Activated naive CD8-positive, alpha-beta T cell treated with anti-CD3 and anti-CD28 coated beads, Interleukin-2, amount 10 ng/mL, durations not matched to agents 7 days and 5 days (primary cell): ENCODE measurements around the gene SYNJ1. TPM values are rescaled to one million over a fixed set of nuclear protein-coding genes. Genes with fewer than 3 reads are reported as not detected.
"Not testable (repeated sequence)": the region's sequence is repeated elsewhere in the genome, so short reads cannot be mapped to it uniquely, and the experiment has no call there.

Experiments used
- ATAC-seq: fragments of 150-1000 bp; cut with Tn5 transposase; one replicate; pipeline ENCODE4 v1.10.0; 2021; ENCODE audit warnings: low read depth, moderate library complexity
- POLR2A ChIA-PET: fragments of 350-600 bp; sonication (Branson Sonifier 250); formaldehyde crosslinking; loops from one replicate; lab custom pipeline; 2021; ENCODE audit warnings: antibody characterized with exemption; lab: Charles Lee
- DNase-seq: peaks from one replicate; pipeline ENCODE4 v3.0.0; 2021
- H3K27ac Mint-ChIP-seq: one replicate; pipeline ENCODE4 v1.8.0; 2022; ENCODE audit warnings: mild to moderate bottlenecking, mixed read lengths
- H3K27me3 Mint-ChIP-seq: one replicate; pipeline ENCODE4 v1.8.0; 2022; ENCODE audit warnings: mild to moderate bottlenecking, moderate library complexity, mixed read lengths
- H3K36me3 Mint-ChIP-seq: one replicate; pipeline ENCODE4 v1.8.0; 2021; ENCODE audit warnings: mild to moderate bottlenecking, mixed read lengths
- H3K4me1 Mint-ChIP-seq: one replicate; pipeline ENCODE4 v1.8.0; 2021; ENCODE audit warnings: mixed read lengths
- H3K4me3 Mint-ChIP-seq: one replicate; pipeline ENCODE4 v1.8.0; 2022; ENCODE audit warnings: mild to moderate bottlenecking, moderate library complexity, mixed read lengths
- H3K9me3 Mint-ChIP-seq: one replicate; pipeline ENCODE4 v1.8.0; 2021; ENCODE audit warnings: mixed read lengths
- total RNA-seq, 2 experiments: library from RNA; stranded (reverse); gene quantifications; one replicate each; pipeline ENCODE4 v1.2.3, GENCODE V29; 2021

The SYNJ1 gene
- total RNA-seq, 2 experiments from 2014 or later, result 17.9 to 20.4 TPM

DNA sequence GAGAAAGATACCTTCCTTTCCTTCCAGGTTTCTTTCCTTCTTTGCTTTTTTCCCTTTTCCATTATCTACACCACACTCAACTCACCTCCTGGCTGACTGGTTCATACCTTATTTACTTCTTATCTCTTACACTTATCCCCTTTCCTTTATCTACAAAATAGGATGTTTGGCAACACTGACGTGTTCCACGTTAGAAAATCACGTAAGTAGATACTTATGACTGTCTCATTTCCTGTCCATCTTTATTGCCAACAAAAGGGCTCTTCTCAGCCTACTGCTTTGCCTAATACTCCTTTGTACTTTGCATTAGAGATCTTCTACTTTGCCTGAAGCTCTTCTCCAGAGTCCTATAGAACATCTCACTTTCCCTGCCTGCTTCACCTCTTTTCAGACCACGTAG, 25.1 kb downstream of the SYNJ1 start:
- H3K36me3 Mint-ChIP-seq, result peaks cover 14% of the 10 kb centered on the region
- H3K27ac Mint-ChIP-seq, result no peak overlapping the region
- no peak for DNase-seq
- POLR2A ChIA-PET, result no interaction called here
- ATAC-seq, result no peak
- peaks cover 12% of the 10 kb centered on the region for H3K4me1 Mint-ChIP-seq
- no peak overlapping the region for H3K4me3 Mint-ChIP-seq
- no peaks in the 10 kb centered on the region for H3K27me3 Mint-ChIP-seq
- no peaks in the 10 kb centered on the region for H3K9me3 Mint-ChIP-seq

DNA sequence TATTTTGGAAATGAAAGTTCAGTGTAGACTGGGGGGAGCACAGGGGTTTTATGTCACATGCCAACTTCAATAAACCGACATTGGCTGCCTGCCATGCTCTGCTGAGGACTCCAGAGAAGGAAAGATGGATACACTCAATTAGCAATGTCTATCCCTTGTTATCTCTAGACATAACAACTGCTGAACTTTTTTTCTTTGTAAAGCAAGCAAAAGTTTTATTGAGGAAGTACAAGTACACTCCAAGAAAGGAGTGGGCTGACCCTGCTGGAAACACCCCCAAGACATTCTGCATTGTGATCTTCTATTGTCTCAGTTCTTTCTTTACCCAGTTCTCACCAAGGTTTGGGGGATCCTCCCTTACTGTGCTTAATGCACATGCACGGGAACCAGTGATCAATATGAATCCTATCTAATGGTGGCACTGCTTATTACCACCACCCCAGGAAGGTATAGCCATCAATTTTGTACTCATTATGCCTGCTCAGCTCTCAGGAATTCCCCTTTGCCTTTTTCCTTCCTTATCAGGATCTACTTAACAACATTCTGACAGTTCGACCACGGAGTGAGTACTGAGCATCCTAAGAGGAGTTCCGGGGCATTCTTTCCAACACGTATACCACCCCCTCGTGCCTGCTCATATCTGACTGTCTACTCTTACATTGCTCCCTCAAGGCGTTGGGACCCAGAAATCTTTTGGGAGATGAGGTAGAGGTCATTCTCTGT, 28.7 kb downstream of the SYNJ1 start:
- no peak for DNase-seq
- no peaks in the 10 kb centered on the region for H3K27me3 Mint-ChIP-seq

DNA sequence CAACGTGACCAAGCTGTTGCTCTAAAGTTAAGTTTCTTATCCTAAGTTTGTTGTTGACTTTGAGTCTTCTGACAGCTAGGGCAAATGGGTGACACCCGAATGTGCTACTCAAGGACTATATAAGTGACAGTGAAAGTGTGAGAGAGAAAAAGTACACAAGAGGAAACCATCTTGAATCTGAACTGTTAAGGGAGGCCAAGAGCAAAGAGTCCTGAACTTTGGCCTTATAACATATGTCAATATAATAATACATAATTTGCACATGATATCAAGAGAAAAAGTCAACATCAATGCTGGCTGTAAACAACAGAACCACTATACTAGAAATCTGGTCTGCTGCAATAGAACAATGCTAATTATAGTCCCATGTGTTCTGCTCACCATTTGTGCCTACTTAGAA, 29.5 kb downstream of the SYNJ1 start:
- Mint-ChIP-seq H3K27me3 (no peaks in the 10 kb centered on the region), H3K36me3 (peaks cover 11% of the 10 kb centered on the region), H3K4me1 (peaks cover 4% of the 10 kb centered on the region), H3K4me3 (no peak overlapping the region), H3K27ac (no peak overlapping the region), H3K9me3 (no peaks in the 10 kb centered on the region)
- DNase-seq, result no peak
- ATAC-seq, result no peak
- POLR2A ChIA-PET, result no interaction called here

More for the DNA sequence above, 28.7 kb downstream of the SYNJ1 start:
- ATAC-seq, result no peak
- Mint-ChIP-seq H3K4me3 (no peak overlapping the region), H3K36me3 (peaks cover 11% of the 10 kb centered on the region), H3K9me3 (no peaks in the 10 kb centered on the region), H3K4me1 (peaks cover 4% of the 10 kb centered on the region), H3K27ac (no peak overlapping the region)
- POLR2A ChIA-PET, result no interaction called here

DNA sequence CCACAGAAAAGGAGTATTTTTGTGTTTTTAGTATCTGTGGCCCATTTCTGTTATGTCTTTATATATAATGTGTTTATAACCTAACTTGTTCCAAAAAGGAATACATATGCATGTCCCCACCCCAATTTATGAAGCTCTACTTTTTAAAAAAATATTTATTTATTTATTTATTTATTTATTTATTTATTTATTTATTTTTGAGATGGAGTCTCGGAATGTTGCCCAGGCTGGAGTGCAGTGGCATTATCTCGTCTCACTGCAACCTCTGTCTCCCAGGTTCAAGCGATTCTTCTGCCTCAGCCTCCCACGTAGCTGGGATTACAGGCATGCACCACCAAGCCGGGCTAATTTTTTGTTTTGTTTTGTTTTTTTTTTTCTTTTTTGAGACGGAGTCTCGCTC, 32.3 kb downstream of the SYNJ1 start:
- H3K4me1 Mint-ChIP-seq, H3K27ac Mint-ChIP-seq, H3K27me3 Mint-ChIP-seq, POLR2A ChIA-PET, DNase-seq, H3K4me3 Mint-ChIP-seq, H3K9me3 Mint-ChIP-seq, ATAC-seq: not testable (repeated sequence)
- peaks cover 14% of the 10 kb centered on the region for H3K36me3 Mint-ChIP-seq

DNA sequence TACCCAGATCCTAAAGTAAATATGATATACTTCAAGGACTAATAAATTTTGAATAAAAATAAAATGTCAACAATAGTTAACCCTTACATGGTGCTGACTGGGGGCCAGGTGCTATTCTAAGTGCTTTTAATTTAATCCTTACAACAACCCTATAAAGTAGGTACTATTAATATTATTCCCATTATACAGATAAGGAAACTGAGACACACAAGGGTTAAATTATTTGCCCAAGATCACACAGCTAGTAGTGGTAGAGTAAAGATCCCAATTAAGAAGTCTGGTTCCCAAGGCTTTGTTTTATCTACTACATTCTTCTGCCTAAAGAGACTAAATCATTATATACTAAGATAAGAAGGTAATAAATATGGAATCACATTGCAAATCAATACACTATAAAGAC, 34.2 kb downstream of the SYNJ1 start:
- no peaks in the 10 kb centered on the region for H3K27me3 Mint-ChIP-seq
- POLR2A ChIA-PET, result no interaction called here
- DNase-seq (no peak), ATAC-seq (no peak)
- H3K36me3 Mint-ChIP-seq, result peaks cover 7% of the 10 kb centered on the region
- H3K4me3 Mint-ChIP-seq, result no peak overlapping the region
- peaks cover 2% of the 10 kb centered on the region for H3K4me1 Mint-ChIP-seq
- no peak overlapping the region for H3K27ac Mint-ChIP-seq
- no peaks in the 10 kb centered on the region for H3K9me3 Mint-ChIP-seq

DNA sequence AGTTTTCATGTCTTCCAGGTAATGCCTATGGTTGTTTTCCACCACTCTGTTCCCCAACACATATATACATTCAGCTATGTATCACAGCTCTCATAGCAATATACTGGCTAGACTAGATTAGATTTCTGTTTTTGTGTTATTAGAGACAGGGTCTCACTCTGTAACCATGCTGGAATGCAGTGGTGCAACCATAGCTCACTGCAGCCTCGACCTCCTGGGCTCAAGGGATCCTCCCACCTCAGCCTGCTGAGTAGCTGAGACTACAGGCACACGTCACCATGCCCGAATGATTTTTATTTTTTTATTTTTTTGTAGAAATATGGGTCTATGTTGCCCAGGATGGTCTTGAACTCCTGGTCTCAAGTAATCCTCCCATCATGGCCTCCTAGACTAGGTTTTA, 37.7 kb downstream of the SYNJ1 start:
- POLR2A ChIA-PET, result interaction anchor here (0.7 kb wide), 1 partner anchor 13 kb away, joined by 3 read pairs; no protein-coding TSS in a partner anchor
- no peaks in the 10 kb centered on the region for H3K4me1 Mint-ChIP-seq
- ATAC-seq, result no peak
- H3K27me3 Mint-ChIP-seq, result no peaks in the 10 kb centered on the region
- no peaks in the 10 kb centered on the region for H3K9me3 Mint-ChIP-seq
- H3K4me3 Mint-ChIP-seq, result no peak overlapping the region
- no peak for DNase-seq
- H3K27ac Mint-ChIP-seq, result no peak overlapping the region
- peaks cover 7% of the 10 kb centered on the region for H3K36me3 Mint-ChIP-seq

DNA sequence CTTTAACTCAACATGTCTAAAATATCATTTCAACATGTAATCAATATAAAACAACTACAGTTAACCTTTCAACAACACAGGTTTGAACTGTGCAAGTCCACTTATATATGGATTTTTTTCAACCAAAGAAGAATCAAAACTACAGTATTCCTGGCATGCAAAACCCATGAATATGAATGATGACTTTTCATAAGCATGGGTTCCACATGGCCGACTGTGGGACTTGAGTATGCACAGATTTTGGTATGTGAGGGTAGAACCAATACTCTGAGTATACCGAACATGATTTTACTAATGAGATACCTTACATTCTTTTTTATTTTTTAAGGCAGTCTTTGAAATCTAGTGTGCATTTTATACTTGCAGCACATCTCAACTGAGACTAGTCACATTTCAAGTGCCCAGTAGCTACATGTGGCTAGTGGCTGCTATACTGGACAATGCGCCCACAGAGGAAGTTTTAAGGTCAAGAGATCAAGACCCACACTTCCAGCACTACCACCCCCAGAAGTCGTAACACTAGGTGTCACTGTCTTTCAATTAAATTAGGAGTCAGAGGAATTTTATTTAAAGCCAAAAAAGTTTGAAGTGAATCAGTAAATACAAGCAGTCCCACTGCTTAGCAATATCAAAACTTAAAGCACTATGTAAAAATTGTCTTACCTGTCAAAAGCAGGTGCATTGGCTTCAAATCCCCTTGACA, 40.0 kb downstream of the SYNJ1 start:
- Mint-ChIP-seq H3K36me3 (peaks cover 7% of the 10 kb centered on the region), H3K9me3 (no peaks in the 10 kb centered on the region), H3K27ac (no peak overlapping the region), H3K4me3 (no peak overlapping the region), H3K4me1 (peaks cover 2% of the 10 kb centered on the region), H3K27me3 (no peaks in the 10 kb centered on the region)
- ATAC-seq, result no peak
- DNase-seq, result no peak
- POLR2A ChIA-PET, result no interaction called here

DNA sequence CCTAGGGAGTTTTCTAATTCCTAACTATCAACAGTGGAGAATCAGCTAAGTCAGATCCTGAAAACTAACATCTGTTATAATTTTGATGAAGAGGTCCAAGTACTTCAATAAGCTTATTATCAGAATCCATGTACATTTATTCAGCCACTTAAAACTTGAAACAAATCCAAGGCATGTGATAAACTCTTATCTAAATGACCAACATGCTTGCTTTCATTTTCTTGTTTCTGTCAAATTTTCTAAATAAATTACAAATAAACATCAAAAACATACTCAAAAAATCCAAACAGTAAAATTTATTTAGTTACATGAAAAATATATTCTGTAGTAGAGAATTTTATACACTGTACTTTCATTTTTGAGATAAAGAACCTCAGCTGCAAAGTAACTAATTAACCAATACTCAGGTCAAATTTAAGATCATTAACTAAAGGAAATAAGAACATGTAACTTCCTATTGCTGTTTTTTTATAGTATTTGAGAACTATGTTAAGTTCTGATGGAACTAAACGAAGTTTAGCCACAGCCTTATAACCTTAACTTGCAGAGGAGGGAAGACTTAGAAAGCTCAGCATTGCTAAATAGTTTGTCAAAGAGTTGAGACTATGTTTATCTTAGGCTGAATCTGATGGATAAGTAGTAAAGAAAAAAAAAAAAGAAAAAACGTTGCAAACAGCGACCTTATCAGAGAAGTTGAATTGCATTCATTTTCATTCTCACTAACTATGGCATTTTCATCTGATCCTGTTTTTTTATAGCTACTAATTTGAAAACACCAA, 44.9 kb downstream of the SYNJ1 start:
- Mint-ChIP-seq H3K36me3 (peaks cover 8% of the 10 kb centered on the region), H3K9me3 (no peaks in the 10 kb centered on the region), H3K4me1 (peaks cover 3% of the 10 kb centered on the region), H3K27me3 (no peaks in the 10 kb centered on the region), H3K4me3 (no peak overlapping the region), H3K27ac (no peak overlapping the region)
- DNase-seq, result no peak
- POLR2A ChIA-PET, result no interaction called here
- ATAC-seq, result no peak

DNA sequence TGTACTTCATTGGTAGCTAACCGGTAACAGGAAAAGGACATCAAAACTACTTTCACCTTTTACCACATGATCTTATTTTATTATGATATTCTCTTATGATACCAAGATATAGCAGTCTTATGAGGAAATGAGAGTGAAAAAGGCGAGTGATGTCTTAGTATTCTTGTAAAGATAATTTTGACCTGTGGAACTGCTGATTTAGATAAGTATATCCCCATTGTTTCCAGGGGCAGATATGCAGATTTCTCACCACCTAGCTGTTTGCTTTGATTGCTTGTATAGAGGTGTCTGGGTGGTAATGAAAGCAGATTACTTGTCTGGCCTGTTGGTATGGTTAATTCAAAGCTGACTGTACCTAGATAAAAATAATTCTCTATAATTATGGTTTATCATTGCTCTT, 53.1 kb downstream of the SYNJ1 start:
- peaks cover 14% of the 10 kb centered on the region for H3K36me3 Mint-ChIP-seq
- POLR2A ChIA-PET, result interaction anchor here (0.6 kb wide), 1 partner anchor 32 kb away, joined by 4 read pairs; no protein-coding TSS in a partner anchor
- H3K4me3 Mint-ChIP-seq, result no peak overlapping the region
- no peaks in the 10 kb centered on the region for H3K27me3 Mint-ChIP-seq
- no peak overlapping the region for H3K27ac Mint-ChIP-seq
- ATAC-seq (no peak), DNase-seq (no peak)
- no peaks in the 10 kb centered on the region for H3K4me1 Mint-ChIP-seq
- no peaks in the 10 kb centered on the region for H3K9me3 Mint-ChIP-seq

DNA sequence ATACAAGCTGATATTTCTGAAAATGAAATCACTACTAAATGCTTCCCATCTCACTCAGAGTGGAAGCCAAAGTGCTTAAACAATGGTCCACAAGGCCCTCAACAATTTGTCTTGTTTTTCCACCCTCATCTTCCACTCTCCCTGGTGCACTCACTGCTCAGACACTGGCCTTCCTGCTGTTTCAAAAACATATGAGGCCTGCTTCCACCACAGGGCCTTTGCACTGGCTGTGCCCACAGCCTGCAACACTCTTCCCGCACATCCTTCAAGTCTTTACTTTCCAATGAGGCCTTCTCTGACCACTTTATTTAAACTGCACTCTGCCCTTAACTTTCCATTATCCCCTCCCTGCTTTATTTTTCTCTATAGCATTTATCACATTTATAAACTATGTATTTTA, 53.8 kb downstream of the SYNJ1 start:
- ATAC-seq (no peak), DNase-seq (no peak)
- H3K27ac Mint-ChIP-seq, result no peak overlapping the region
- H3K9me3 Mint-ChIP-seq, result no peaks in the 10 kb centered on the region
- POLR2A ChIA-PET, result no interaction called here
- no peak overlapping the region for H3K4me3 Mint-ChIP-seq
- H3K4me1 Mint-ChIP-seq, result no peaks in the 10 kb centered on the region
- no peaks in the 10 kb centered on the region for H3K27me3 Mint-ChIP-seq
- peaks cover 14% of the 10 kb centered on the region for H3K36me3 Mint-ChIP-seq

DNA sequence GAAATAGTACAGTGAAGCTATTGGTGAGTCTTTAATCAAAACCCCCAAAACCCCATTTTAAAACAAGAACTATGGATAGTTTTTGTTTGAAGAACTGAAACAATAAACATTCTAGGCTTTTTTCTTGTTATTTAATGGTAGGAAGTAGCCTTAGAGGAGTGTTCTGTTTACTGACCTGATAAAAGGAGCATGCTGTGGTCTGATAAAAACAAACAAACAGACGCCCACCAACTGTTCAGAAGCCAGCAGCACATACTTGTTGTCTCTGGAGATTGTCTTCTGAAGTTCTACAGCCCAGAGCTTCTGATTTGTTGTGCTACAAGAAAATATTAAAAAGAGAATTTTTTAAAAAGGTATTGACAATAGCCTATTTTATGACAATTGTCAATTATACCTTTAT, 61.6 kb downstream of the SYNJ1 start:
- DNase-seq, result no peak
- Mint-ChIP-seq H3K9me3 (peaks cover 7% of the 10 kb centered on the region), H3K27me3 (no peaks in the 10 kb centered on the region), H3K27ac (no peak overlapping the region), H3K36me3 (peaks cover 47% of the 10 kb centered on the region), H3K4me3 (no peak overlapping the region), H3K4me1 (no peaks in the 10 kb centered on the region)
- ATAC-seq, result no peak
- POLR2A ChIA-PET, result no interaction called here

DNA sequence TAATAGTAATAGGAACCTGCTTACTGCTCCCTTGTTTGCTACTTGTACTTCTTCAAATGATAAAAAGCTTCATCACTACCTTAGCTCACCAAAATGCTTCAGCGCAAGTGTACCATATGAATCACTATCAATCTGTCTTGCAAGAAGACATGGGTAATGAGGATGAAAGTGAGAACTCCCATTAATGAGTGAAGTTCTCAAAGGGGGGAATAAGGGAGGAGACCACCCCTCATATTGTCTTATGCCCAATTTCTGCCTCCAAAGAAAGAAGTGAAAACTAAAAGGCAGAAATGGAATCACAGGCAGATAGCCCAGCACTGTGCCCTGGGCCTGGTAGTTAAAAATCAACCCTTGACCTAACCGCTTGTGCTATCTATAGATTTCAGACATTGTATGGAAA, 63.7 kb downstream of the SYNJ1 start:
- H3K4me3 Mint-ChIP-seq, DNase-seq, H3K27me3 Mint-ChIP-seq, H3K9me3 Mint-ChIP-seq, H3K27ac Mint-ChIP-seq, ATAC-seq, POLR2A ChIA-PET, H3K4me1 Mint-ChIP-seq: not testable (repeated sequence)
- H3K36me3 Mint-ChIP-seq, result peaks cover 51% of the 10 kb centered on the region

DNA sequence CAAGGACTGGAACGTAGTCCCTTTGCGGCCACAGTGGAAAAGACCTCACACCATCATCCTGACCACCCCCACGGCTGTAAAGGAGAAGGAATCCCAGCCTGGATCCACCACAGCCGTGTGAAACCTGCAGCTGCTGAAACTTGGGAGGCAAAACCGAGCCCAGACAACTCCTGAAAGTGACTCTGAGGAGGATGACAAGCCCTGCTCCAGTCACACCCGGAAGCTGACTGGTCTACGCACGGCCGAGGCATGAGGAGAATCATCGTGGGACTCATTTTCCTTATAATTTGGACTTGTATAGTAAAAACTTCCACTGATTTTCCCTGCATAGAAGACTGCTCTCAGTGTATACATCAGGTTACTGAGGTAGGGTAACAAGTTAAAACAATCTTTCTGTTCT, 65.8 kb downstream of the SYNJ1 start:
- H3K27me3 Mint-ChIP-seq, DNase-seq, ATAC-seq, H3K4me3 Mint-ChIP-seq, H3K9me3 Mint-ChIP-seq, H3K27ac Mint-ChIP-seq, POLR2A ChIA-PET, H3K4me1 Mint-ChIP-seq: not testable (repeated sequence)
- H3K36me3 Mint-ChIP-seq, result peaks cover 59% of the 10 kb centered on the region
